ENCODE results near the gene ACOT8.

DNA sequence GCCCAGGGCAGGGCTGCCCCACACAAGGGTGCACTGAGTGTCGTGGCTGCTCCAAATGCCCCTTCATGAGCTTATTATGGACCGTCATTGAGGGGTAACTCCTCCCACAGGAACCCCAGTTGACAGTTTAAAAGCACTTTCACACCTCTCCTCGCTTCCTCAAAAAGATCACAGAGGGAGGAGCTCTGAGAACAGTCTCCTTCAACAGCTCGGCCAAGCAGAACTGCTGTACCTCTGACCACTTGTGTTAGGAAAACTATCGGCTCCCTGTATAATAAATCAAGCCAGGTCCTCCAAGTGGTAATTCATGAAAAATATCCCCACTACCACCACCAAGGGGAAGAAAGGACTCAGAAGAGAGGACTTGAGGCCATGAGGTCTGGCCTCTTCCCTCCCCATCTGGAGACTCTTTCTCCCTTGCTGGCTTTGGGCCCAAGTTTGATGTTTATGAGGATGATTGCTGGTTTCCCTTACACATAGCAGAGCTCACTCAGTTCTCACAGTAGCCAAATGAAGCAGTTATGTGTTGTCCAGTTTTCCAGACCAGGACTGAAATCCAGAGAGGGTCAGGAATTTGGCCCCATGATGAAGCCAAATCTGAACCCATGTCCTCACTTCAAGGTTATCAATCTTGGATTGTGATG lies 14.9 kb downstream of the ACOT8 start:
- TF ChIP-seq, protein P1, sequence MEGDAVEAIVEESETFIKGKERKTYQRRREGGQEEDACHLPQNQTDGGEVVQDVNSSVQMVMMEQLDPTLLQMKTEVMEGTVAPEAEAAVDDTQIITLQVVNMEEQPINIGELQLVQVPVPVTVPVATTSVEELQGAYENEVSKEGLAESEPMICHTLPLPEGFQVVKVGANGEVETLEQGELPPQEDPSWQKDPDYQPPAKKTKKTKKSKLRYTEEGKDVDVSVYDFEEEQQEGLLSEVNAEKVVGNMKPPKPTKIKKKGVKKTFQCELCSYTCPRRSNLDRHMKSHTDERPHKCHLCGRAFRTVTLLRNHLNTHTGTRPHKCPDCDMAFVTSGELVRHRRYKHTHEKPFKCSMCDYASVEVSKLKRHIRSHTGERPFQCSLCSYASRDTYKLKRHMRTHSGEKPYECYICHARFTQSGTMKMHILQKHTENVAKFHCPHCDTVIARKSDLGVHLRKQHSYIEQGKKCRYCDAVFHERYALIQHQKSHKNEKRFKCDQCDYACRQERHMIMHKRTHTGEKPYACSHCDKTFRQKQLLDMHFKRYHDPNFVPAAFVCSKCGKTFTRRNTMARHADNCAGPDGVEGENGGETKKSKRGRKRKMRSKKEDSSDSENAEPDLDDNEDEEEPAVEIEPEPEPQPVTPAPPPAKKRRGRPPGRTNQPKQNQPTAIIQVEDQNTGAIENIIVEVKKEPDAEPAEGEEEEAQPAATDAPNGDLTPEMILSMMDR (IDR thresholded peaks at IDR 0.05): no peak
- no peak for TF ChIP-seq EZH2 (IDR thresholded peaks at IDR 0.05)
- TF ChIP-seq EZH2phosphoT487 (IDR thresholded peaks at IDR 0.05): no peak

Measured in neural progenitor cell (in vitro differentiated cells).